Midbrain (tissue), 1 donor: ENCODE results near the gene MAP4K4.
"Not testable (repeated sequence)": the region's sequence is repeated elsewhere in the genome, so short reads cannot be mapped to it uniquely, and the experiment has no call there.

Experiments used
- DNase-seq: peaks from one replicate; lab custom pipeline; 2025; lab: John Stamatoyannopoulos, UW

Gene MAP4K4

DNA sequence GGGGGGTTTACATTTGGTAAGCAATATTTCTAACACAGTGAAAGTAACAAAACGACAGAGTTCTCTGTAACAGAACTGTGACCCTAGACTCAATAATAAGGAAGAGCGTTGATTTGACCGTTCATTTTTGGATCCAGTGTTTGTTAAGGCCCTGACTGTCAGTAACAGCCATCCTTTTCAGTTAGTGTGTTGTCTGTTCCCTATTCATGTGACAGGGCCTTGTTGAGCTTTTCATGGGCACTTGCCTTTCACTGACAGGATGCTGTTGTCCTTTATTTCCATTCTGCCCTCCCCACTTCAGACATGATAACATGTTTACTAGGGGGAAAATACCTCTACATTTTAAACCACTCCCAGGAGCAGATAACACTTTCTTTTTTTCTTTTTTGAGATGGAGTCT is 45.8 kb downstream of the MAP4K4 start:
- peak; percentile 67 for DNase-seq

- DNase-seq: no peak
Observed at GRCh38 chr2:101744832-101745231, 47.3 kb downstream of the MAP4K4 start.

- DNase-seq: no peak
Observed at GRCh38 chr2:101745711-101746694, 48.5 kb downstream of the MAP4K4 start.

DNA sequence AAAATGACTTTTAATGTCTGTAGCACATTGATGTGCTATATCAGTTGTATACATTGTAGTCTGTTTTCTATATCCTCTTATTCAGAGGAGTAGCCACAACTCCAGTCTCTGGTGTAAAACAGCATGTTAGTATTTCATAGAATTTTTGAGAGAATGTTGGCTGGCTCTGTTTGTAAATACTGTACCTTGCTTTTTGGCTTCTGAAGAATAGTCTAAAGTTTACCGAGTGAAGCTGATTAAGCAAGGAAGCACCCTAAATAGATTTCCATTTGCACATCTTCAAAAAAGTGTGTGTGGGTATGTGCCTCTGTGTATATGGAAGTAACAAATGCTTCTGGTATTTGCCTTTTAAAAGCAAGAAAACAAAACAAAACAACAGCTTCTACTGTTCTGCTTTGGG is 50.5 kb downstream of the MAP4K4 start:
- DNase-seq: peak; percentile 13

GRCh38 chr2:101748462-101748861 is 51.0 kb downstream of the MAP4K4 start:
- DNase-seq: not testable (repeated sequence)

DNA sequence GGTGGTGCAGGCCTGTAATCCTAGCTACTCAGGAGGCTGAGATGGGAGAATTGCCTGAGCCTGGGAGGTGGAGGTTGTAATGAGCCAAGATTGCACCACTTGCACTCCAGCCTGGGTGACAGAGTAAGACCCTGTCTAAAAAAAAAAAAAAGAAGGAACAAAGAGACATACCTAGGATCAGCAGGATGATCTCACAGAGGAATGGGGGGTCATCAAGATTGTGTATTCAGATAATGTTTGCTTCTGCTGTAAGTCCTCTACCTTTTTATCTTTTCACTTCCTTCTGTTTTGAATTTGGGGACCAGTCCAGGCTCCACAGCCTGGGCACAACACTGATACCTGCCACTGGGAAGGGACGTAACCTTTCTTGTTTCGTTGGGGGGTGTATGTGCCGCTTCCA is 53.2 kb downstream of the MAP4K4 start:
- DNase-seq: no peak

GRCh38 chr2:101751276-101751815 is 53.8 kb downstream of the MAP4K4 start:
- no peak for DNase-seq

- DNase-seq: peak; percentile 48
Observed at GRCh38 chr2:101751875-101752619, 54.5 kb downstream of the MAP4K4 start.

GRCh38 chr2:101752716-101753616 is 55.5 kb downstream of the MAP4K4 start:
- DNase-seq: peak; percentile 77

DNA sequence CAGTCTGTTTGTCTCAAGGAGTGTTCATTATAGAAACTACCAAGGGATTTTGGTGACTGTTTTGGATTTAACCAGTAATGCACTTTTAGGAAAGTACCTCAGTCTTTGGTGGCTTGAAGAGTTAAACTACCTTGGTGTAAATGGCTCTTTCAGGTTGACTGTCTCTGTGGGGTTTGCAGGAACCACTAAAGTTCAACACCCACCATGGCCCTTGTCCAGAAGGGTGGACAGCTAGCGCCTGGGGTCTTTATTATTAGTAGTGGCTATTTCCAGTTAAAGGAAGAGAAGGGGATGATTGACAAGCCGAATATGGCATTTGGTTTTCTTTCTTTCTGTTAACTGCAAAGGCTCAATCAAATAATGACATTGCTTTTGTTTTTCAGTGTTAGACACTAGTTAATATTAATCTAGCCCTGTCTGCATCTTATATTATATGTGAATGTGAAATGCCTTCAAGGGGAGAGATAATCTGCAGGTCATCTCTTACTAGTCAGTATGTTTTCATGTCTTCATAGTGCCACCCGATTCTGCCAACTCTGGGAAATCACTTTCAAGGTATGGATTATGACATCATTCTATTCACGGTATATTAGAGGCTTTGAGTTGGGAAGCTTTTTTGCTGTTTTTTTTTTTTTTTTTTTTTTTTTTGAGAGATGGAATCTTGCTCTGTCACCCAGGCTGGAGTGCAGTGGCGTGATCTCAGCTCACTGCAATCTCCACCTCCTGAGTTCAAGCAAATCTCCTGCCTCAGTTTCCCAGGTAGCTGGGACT is 56.4 kb downstream of the MAP4K4 start:
- no peak for DNase-seq

- DNase-seq: peak; percentile 35
Observed at GRCh38 chr2:101754618-101755017, 57.1 kb downstream of the MAP4K4 start.

DNA sequence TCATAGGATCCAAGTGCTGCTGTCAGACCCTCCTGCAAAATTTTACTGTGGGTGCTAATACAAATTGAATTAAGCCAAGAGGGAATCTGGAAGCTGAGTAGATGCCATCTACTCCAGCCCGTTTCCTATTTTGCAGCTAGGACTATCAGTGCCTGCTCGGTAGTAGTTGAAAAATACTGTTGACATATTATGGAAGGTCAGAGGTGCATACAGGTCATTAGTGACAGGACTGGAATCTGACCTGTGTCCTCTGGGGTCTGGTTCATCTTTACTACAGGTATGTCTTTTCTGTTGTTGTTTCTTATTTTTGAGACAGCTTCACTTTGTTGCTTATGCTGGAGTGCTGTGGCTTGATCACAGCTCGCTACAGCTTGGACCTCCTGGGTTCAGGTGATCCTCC is 58.8 kb downstream of the MAP4K4 start:
- DNase-seq: no peak

DNA sequence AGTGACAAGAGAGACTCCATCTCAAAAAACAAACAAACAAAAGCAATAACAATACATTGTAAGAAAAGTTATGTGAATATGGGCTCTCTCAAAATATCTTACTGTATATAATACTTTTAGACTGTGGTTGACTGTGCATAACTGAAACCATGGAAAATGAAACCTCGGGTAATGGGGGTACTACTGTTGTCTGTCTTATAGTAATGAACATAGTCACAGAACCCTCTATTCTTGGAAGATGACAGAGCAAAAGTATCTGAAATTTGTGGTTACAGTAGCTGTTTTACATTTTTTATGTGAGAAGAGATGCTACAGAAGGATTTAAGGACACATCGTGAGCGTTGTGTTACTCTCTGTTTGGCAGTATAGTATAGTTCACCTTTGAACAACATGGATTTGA is 60.5 kb downstream of the MAP4K4 start:
- no peak for DNase-seq

GRCh38 chr2:101759162-101759561 is 61.7 kb downstream of the MAP4K4 start:
- no peak for DNase-seq

GRCh38 chr2:101762451-101763171 is 65.1 kb downstream of the MAP4K4 start:
- peak; percentile 67 for DNase-seq

GRCh38 chr2:101763496-101764333 is 66.2 kb downstream of the MAP4K4 start:
- DNase-seq: no peak

GRCh38 chr2:101766337-101766736 is 68.8 kb downstream of the MAP4K4 start:
- no peak for DNase-seq

- no peak for DNase-seq
Observed at GRCh38 chr2:101766871-101767739, 69.6 kb downstream of the MAP4K4 start.
